GM18868 (cell line): ENCODE measurements around the gene PRR15L.
"Not testable (repeated sequence)": the region's sequence is repeated elsewhere in the genome, so short reads cannot be mapped to it uniquely, and the experiment has no call there.

Experiments used
- ATAC-seq: cut with Tn5 transposase; IDR thresholded peaks from one replicate; pipeline ENCODE4 v1.9.1; 2021; ENCODE audit warnings: mild to moderate bottlenecking, moderate library complexity; ENCODE audit not compliant: unreplicated experiment

PRR15L gene

GRCh38 chr17:47989159-47989558, 31.5 kb upstream of the PRR15L start:
- no peak for ATAC-seq

- ATAC-seq, result not testable (repeated sequence)
These were observed 30.8 kb upstream of the PRR15L start for GRCh38 chr17:47988445-47988844.

GRCh38 chr17:47987240-47987835, 29.7 kb upstream of the PRR15L start:
- ATAC-seq, result no peak

- ATAC-seq, result no peak
These were observed 28.8 kb upstream of the PRR15L start for GRCh38 chr17:47986520-47986919.

GRCh38 chr17:47983492-47984223, 26.0 kb upstream of the PRR15L start:
- no peak for ATAC-seq

GRCh38 chr17:47982645-47983390, 25.1 kb upstream of the PRR15L start:
- ATAC-seq, result no peak

GRCh38 chr17:47982091-47982617, 24.5 kb upstream of the PRR15L start:
- no peak for ATAC-seq

- ATAC-seq, result no peak
These were observed 23.8 kb upstream of the PRR15L start for GRCh38 chr17:47981462-47981861.

GRCh38 chr17:47980541-47980940, 22.9 kb upstream of the PRR15L start:
- ATAC-seq, result no peak

- no peak for ATAC-seq
These were observed 20.6 kb upstream of the PRR15L start for GRCh38 chr17:47978324-47978723.

- ATAC-seq, result no peak
These were observed 18.1 kb upstream of the PRR15L start for GRCh38 chr17:47975823-47976205.

GRCh38 chr17:47975189-47975822, 17.6 kb upstream of the PRR15L start:
- ATAC-seq, result no peak

GRCh38 chr17:47973541-47973940, 15.9 kb upstream of the PRR15L start:
- no peak for ATAC-seq

- ATAC-seq, result peak; percentile 97
These were observed 13.2 kb upstream of the PRR15L start, which contains the start of gene CDK5RAP3 for GRCh38 chr17:47970725-47971499. TSS of gene CDK5RAP3 (plus strand) at chr17:47971113. CDS start at chr17:47971147, 34 bp downstream.

GRCh38 chr17:47969930-47970724, 12.4 kb upstream of the PRR15L start:
- ATAC-seq, result no peak

GRCh38 chr17:47968836-47969235, 11.2 kb upstream of the PRR15L start:
- ATAC-seq, result no peak

- no peak for ATAC-seq
These were observed 10.0 kb upstream of the PRR15L start for GRCh38 chr17:47967607-47968252.

GRCh38 chr17:47966079-47966519, 8.4 kb upstream of the PRR15L start:
- no peak for ATAC-seq

GRCh38 chr17:47964856-47965255, 7.2 kb upstream of the PRR15L start:
- ATAC-seq, result no peak
